Esophagus squamous epithelium (tissue), 4 donors: ENCODE results near the gene ATP8A2.

Source experiments
- CTCF ChIP-seq, 6 experiments: fragments of 450-650 bp in 4 of 6; fragments of 200-600 bp in 2 of 6; sonication (generic) in 2 of 6; IDR thresholded peaks; one replicate each; pipeline ENCODE4 v1.5.1; 2016 to 2019; ENCODE audit warnings: antibody characterized with exemption in 6 of 6, mild to moderate bottlenecking in 4 of 6, moderate library complexity in 4 of 6
- POLR2A ChIP-seq, 4 donors: fragments of 450-650 bp; IDR thresholded peaks; one replicate each; pipeline ENCODE4 v1.6.1; 2017; ENCODE audit warnings: antibody characterized with exemption in 4 of 4, mild to moderate bottlenecking in 4 of 4, moderate library complexity in 3 of 4

- TF ChIP-seq CTCF (IDR thresholded peaks at IDR 0.05) = no peak
- no peak for TF ChIP-seq POLR2A (IDR thresholded peaks at IDR 0.05)
These were observed 48.4 kb downstream of the ATP8A2 start for GRCh38 chr13:25420161-25420560.
